NCI-H1417 (cell line): ENCODE measurements around the gene DICER1.
A peak's percentile ranks its signal among the peaks of the same experiment; 100 is the strongest.
"Not testable (repeated sequence)": the region's sequence is repeated elsewhere in the genome, so short reads cannot be mapped to it uniquely, and the experiment has no call there.

Experiments
- DNase-seq, 3 experiments: peaks; one replicate each; lab custom pipeline; 2025; lab: John Stamatoyannopoulos, UW

DICER1 gene

DNA sequence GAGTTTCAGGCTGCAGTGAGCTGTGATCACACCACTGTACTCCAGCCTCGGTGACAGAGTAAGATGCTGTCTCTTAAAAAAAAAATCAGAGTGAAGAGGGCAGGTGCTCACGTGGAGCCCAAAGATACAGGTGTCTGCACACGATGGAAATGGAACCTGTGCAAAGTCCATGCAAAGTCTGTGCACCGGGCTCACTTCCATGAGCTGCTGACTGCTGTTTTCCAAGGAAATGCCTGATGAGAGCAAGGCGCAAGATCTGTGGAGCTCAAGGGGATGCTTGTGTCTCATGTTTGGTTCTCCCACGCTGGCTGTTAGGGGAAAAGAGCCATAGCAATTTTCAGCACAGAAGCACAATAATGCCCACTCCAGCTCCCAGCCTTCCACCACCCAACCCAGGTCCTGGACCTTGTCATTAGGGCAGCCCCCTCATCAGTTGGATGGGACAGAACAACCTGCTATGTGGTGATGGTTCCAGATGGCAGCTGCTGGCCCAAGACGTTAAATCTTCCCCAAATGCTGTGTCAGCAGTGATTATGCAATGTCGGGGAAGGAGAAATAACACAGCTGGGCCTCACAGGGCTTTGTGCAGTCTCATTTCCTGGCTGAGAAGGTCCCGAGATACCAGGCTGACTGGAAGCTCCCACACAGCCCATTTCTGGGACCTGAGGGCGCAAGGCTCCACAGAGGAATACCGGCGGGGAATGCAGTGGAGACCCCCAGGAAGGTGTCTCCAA, 27.9 kb upstream of the DICER1 start:
- DNase-seq = no peak

DNA sequence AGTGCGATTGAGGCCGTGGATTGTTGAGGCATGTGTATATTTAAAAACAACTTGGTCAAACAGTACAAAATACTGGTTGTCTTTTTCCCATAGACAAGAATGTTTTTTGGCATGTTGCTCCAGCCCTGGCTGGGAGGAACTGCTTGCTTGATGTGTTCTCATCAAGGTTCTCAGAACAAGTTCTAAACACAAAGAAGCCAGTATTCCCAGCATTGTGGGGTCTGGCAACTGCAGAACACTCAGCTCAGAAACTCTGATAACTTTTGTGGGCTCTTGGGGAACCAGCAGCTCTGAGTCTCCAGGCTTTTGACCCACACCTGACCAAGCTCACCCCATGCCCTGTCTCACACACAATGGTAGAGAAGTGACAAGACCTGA, 27.1 kb upstream of the DICER1 start:
- no peak for DNase-seq

GRCh38 chr14:95183532-95184412, 26.4 kb upstream of the DICER1 start:
- no peak for DNase-seq

GRCh38 chr14:95183082-95183481, 25.8 kb upstream of the DICER1 start:
- no peak for DNase-seq

GRCh38 chr14:95182379-95182778, 25.1 kb upstream of the DICER1 start:
- no peak for DNase-seq

DNA sequence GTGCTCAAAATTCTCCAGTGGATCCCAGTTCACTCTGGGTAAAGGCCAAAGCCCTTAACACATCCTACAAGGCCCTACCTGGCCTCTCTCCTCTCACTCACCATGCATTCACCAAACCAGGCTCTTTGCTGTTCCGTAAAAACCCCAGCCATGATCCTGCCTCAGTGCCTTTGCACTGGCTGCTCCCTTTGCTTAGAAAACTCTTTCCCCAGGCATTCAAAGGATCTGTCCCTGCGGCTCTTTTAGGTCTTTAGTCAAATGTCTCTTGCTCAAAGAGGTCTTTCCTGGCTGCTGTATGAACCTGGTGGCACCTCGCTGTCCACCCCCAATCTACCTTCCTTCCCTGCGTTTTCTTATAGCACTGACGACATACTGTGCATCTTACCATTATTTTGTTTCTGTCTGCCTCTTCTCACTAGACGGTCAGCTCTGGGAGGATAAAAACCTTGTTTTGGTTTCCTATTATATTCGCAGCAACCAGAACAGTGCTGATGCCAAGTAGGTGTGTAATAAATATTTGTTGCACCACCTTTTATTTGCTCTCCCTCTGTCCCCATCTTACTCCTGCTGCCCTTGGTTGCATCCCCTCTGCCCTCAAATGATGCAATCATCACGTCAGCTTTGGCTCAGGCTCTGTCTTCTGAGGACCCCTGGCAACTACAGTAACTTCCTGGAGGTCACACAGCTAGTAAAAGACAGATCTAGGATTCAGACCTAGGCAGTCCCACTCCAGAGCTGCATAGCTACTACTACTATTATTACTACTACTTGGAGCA, 23.8 kb upstream of the DICER1 start:
- DNase-seq = no peak

DNA sequence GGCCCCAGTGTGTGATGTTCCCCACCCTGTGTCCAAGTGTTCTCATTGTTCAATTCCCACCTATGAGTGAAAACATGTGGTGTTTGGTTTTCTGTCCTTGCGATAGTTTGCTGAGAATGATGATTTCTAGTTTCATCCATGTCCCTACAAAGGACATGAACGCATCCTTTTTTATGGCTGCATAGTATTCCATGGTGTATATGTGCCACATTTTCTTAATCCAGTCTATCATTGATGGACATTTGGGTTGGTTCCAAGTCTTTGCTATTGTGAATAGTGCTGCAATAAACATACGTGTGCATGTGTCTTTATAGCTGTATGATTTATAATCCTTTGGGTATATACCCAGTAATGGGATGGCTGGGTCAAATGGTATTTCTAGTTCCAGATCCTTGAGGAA, 18.3 kb upstream of the DICER1 start:
- not testable (repeated sequence) for DNase-seq

GRCh38 chr14:95174184-95174792, 17.0 kb upstream of the DICER1 start:
- no peak for DNase-seq

DNA sequence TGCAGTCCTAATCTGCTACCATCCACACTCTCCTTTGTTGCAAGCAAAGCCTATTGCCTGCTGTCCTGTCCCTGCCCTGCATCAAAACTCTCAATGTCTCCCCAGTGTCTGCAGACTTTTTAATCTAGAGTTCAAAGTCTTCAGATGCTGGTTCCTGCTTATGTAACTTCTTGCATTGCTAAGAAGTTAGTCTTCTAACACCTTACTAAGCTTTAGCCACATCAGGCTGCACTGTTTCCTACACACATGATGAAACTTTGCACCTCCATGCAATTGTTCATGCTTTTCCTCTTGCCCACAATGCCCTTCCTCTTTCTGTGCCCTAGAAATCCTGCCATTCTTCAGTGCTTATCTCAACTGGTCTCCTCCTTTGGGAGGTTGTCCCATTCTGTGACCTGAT, 16.2 kb upstream of the DICER1 start:
- no peak for DNase-seq

GRCh38 chr14:95167177-95167576, 9.8 kb upstream of the DICER1 start:
- DNase-seq = no peak

DNA sequence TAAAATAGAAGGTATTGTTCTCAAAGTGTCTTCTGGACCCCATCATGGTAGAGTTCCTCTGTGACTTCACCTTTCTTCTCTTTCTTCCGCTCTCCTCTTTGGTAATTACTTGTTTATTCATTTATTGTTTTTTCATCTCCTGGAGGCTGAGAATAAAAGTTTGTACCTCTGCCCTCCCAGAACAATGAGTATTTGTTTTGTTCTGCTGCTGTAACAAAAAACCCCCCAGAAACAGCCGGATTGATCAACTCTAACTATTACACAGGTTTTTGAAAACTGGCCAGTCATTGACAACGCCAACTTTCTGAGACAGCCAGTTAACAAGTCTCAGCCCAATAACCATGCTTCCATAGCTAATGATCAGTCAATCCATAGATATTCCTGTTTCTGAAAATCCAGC, 8.2 kb upstream of the DICER1 start:
- no peak for DNase-seq

DNA sequence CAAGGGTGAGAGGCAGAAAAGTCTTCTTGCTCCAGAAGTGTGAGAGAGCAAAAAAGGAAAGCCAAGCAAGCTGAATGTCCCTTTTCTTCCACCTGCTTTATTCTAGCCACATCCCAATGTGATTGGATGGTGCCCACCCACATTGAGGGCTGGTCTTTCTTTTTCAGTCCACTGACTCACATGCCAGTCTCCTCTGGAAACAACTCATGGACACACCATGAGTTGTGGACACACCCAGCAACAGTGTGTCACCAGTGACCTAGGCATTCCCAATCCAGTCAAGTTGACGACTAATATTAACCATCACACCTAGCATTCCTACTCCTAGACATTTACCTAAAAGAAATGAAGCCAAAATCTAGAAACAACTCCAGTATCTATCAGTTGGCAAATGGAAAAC, 7.2 kb upstream of the DICER1 start:
- DNase-seq = no peak

DNA sequence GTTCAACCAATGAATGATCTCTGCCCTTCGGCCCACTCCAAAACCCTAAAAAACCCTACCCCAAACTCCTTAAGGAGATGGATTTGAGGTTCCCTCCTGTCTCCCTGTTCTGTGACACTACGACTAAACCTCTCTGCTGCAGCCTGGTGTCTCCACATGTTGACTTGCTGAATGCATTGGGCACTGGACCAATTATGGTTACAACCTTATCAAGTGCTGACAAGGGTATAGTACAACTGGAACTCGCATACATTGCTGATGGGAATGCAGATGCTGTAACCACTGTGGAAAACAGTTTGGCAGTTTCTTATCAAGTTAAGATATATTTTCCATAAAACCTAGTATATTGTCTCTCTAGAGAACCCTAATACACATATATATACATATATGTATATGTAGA, 6.3 kb upstream of the DICER1 start:
- no peak for DNase-seq

DNA sequence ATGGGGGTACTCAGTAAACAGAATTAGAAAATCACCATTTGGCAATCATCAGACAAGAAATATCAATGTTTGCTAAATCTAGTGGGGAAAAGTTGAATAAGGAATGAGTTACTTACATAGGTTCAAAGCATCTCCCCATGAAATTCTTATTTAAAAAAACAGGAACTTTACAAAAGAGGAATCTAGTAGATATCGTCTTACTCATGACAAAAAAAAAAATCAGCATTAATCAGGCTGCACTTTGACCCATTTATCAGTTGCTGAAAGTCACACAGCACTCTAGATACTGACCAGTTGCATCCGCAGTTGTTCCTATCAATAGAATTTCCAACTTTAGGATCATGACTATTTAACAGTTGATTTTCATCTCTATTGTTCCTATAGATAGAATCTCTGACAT, 5.8 kb upstream of the DICER1 start:
- no peak for DNase-seq

DNA sequence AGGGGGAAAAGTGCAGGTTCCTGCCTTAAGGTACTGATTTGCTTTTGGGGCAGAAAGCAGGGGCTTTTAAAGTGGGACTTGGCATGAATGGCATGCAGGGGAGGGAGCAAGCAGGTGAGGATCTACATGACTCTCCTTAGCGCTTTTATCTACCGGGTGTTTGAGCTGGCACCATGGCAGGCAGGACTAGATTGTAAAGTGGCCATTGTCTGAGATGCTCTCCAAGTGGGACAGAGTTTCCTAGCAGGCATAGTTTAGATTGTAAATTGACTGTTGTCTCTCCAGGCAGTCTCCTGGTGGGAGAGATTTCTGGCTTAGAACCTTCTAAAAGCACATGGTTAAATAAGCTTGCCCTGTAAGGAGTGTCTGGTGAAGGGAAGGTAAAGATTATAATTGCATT, 5.3 kb upstream of the DICER1 start:
- DNase-seq = peak in 1 of 3 experiments; percentile 6

DNA sequence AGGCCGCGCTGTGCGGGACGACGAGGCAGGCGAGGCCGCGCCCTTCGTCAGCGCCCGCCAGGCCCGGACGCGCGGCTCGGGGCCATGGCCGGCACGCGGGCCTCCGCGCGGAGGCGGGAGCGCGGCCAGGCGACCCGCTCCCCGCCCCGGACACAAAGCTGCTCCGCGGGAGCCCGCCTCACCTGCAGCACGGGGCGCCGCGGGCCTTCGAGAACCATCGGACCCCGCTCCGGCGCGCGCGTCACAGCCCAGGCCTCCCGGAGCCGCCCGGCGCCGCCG, 342 bp downstream of the DICER1 start:
- DNase-seq = no peak

DNA sequence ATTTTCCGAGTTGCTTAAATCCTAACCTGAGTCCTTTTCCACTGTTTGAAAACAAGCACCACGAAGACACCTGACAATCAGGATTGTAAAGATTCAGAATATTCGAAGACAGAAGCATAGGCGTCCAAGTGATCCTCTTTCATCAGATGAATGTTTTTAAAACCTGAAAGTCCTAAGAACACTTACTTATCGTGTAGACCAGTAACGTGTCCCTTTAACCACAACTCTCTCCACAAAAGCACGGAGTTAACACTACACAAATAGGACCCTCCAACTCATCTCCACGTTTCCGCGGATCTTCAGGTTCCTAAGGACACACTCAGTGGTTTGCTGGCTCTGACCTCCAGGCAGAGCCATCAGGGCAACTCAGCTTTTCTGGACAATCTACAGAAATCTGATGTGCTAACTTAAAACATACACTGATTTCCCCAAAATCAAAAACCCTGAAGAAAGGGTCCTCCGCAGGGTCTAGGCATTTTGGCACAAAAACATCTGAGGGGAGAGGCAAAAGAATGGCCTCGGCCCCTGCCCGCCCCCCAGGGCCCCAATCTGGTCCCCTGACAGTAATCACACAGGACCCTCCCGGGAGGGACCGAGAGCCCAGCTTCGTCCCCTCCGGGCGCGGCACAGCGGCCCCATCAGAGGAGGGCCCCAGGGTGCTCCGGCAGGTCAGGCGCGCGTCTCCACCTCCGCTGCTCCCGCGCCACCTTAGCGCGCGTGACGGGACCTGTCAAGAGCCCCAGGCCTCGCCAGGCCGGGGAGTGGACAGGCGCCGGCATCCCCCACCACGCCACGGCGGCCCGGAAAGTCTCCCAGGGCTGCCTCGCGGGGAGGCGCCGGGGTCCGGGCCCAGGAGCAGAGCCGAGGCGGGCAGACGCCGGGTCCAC, 925 bp downstream of the DICER1 start:
- peak; percentile 45 to 85 (median 78) for DNase-seq

DNA sequence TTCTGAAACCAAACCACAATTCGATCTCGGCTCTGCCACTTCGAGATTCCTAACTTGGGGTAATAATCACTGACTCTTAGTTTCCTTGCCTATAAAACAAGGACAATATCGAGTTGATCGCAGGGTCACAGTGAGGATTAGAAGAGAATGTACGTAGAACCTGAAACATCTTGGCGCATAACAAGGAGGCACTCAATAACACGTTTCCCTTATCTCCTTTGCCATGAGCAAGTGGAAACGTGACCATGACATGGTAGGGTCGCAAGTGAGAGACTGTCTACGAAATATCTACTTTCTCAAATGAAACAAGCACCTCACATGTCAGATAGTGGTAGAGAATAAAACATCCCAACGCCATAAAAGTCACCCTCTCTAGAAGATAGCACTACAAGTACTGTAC, 2.3 kb downstream of the DICER1 start:
- no peak for DNase-seq

GRCh38 chr14:95153866-95154265, 3.5 kb downstream of the DICER1 start:
- no peak for DNase-seq

DNA sequence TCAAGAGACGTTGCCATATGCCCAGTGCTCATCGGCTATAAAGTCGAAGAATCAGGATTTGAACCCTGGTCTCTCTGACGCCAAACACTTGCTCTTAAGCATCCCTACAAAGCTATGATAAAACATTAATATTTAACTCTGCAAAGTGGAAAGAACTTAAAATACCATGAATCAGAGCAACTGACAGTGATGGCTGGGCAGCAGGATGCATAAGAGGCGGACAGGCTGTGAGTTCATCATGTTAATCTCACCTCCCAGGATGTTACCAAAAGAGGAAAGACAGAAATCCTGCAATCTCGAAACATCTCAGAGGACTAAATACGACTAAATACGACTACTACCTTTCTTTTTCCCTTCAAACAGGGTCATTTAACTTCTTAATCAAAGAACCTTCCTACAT, 5.8 kb downstream of the DICER1 start:
- DNase-seq = no peak

GRCh38 chr14:95150910-95151309, 6.4 kb downstream of the DICER1 start:
- DNase-seq = peak in 1 of 3 experiments; percentile 86
